MM.1S (cell line): ENCODE data around the gene EP400.

ENCODE experiments used
- EZH2phosphoT487 ChIP-seq: fragments of 300-600 bp; sonication (generic); IDR thresholded peaks from 2 replicates; pipeline ENCODE4 v1.6.1; 2018; ENCODE audit warnings: antibody characterized with exemption, low read length
- TF ChIP-seq, protein P1 (sequence below): fragments of 300-600 bp; sonication (generic); IDR thresholded peaks from 2 replicates; pipeline ENCODE4 v1.5.1; 2016; ENCODE audit warnings: antibody characterized with exemption, low read length, mixed read lengths

DNA sequence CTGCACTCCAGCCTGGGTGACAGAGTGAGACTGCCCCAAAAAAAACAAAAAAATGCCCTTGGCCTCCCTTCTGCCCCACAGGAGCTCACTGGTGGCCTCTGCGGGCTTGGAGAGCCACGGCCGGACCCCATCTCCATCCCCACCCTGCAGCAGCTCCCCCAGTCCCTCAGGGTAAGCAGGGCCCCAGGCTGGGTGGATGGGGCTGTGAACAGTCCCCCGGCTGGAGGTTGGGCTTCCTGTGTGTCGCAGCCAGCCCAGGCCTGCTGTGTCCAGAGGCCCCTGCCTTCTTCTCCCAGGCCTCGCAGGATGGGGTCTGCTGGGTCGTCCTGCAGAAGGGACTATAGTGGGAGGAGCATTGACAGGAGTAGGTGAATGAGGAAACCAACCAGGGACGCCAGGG lies 36.1 kb upstream of the EP400 start:
- TF ChIP-seq, protein P1, sequence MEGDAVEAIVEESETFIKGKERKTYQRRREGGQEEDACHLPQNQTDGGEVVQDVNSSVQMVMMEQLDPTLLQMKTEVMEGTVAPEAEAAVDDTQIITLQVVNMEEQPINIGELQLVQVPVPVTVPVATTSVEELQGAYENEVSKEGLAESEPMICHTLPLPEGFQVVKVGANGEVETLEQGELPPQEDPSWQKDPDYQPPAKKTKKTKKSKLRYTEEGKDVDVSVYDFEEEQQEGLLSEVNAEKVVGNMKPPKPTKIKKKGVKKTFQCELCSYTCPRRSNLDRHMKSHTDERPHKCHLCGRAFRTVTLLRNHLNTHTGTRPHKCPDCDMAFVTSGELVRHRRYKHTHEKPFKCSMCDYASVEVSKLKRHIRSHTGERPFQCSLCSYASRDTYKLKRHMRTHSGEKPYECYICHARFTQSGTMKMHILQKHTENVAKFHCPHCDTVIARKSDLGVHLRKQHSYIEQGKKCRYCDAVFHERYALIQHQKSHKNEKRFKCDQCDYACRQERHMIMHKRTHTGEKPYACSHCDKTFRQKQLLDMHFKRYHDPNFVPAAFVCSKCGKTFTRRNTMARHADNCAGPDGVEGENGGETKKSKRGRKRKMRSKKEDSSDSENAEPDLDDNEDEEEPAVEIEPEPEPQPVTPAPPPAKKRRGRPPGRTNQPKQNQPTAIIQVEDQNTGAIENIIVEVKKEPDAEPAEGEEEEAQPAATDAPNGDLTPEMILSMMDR: no peak
- no peak for TF ChIP-seq EZH2phosphoT487
